Skin epidermis (tissue), 12 donors: ENCODE data around the gene GADD45GIP1.

Experiments used
- H3K27ac ChIP-seq, 21 experiments: fragments of 200-600 bp; sonication (generic) in 11 of 21; one replicate each; pipeline ENCODE4 v1.5.0; 2020; ENCODE audit warnings: mild to moderate bottlenecking in 3 of 21, inconsistent platforms in 2 of 21, moderate library complexity in 2 of 21
- H3K4me3 ChIP-seq, 7 experiments: fragments of 200-600 bp; sonication (generic) in 2 of 7; one replicate each; pipeline ENCODE4 v1.5.0; 2020; ENCODE audit warnings: inconsistent platforms in 2 of 7, mild to moderate bottlenecking in 2 of 7, moderate library complexity in 1 of 7

GADD45GIP1 gene

GRCh38 chr19:12946731-12947496, 10.1 kb downstream of the GADD45GIP1 start:
- Histone ChIP-seq H3K27ac (peak overlapping the region in 16 of 21 experiments; percentile 90 to 99 (median 96)), H3K4me3 (peak overlapping the region; percentile 80 to 98 (median 86))

DNA sequence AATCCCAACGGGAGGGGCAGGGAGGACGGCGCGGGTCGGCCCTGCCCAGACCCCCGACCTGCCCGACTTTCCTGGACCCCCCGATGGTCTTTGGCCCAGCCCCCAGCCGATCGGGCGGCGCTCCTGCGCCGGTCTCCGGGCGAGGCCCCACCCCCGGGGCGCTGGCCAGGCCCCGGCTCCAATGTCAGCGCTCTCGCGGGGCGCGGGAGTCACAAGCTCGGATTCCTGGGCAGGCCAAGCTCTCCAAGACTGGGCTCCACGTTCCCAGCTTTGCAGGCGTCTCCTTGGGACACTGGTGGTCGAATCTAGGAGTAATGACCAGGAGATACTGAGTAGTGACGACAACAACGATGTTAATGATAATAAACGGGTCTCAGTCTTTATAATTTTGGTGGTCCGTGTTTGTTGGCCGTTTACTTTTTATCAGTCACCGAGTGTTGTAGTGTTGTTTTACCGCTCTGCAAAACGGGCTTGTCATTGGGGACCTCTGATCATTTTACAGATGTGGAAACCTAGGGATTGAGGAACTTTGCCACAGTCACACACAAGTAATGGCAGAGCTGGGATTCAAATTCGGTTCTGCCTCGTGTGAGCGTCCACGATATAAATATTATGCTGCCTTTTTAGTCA, 10.8 kb downstream of the GADD45GIP1 start:
- H3K4me3 ChIP-seq, result peak overlapping the region; percentile 80 to 98 (median 86)

GRCh38 chr19:12945479-12946091, 11.4 kb downstream of the GADD45GIP1 start, which contains the start of gene RAD23A:
Gene RAD23A (plus strand): TSS chr19:12945862. CDS start chr19:12945949, 87 bp downstream.
- H3K4me3 ChIP-seq, result peak within 1 kb of the TSS; percentile 80 to 98 (median 86)
- H3K27ac ChIP-seq, result peak within 1 kb of the TSS; percentile 85 to 99 (median 96)

More for the DNA sequence above, 10.8 kb downstream of the GADD45GIP1 start:
- peak overlapping the region; percentile 85 to 99 (median 96) for H3K27ac ChIP-seq

DNA sequence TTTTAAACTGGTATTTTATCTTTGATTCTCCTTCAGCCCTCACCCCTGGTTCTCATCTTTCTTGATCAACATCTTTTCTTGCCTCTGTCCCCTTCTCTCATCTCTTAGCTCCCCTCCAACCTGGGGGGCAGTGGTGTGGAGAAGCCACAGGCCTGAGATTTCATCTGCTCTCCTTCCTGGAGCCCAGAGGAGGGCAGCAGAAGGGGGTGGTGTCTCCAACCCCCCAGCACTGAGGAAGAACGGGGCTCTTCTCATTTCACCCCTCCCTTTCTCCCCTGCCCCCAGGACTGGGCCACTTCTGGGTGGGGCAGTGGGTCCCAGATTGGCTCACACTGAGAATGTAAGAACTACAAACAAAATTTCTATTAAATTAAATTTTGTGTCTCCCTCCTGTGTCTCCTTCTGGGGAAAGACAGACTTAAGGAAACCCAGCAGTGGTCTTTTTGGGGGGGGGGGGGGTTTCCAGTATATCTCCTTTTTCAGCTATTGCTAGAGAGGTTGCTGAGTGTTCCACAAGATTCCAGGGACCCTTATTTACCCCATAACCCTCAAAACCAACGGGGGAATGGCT, 12.8 kb downstream of the GADD45GIP1 start:
- H3K27ac ChIP-seq, result peak overlapping the region in 9 of 21 experiments; percentile 2 to 98 (median 66)
- H3K4me3 ChIP-seq, result no peak overlapping the region

DNA sequence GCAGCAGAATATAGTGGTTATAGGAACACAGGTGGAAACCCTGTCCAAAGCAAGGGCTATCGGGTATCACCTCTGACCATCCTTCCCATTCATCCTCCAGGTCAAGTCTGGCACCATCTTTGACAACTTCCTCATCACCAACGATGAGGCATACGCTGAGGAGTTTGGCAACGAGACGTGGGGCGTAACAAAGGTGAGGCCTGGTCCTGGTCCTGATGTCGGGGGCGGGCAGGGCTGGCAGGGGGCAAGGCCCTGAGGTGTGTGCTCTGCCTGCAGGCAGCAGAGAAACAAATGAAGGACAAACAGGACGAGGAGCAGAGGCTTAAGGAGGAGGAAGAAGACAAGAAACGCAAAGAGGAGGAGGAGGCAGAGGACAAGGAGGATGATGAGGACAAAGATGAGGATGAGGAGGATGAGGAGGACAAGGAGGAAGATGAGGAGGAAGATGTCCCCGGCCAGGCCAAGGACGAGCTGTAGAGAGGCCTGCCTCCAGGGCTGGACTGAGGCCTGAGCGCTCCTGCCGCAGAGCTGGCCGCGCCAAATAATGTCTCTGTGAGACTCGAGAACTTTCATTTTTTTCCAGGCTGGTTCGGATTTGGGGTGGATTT, 13.5 kb downstream of the GADD45GIP1 start:
- H3K27ac ChIP-seq, result peak overlapping the region in 6 of 21 experiments; percentile 1 to 49 (median 18)
- no peak overlapping the region for H3K4me3 ChIP-seq

DNA sequence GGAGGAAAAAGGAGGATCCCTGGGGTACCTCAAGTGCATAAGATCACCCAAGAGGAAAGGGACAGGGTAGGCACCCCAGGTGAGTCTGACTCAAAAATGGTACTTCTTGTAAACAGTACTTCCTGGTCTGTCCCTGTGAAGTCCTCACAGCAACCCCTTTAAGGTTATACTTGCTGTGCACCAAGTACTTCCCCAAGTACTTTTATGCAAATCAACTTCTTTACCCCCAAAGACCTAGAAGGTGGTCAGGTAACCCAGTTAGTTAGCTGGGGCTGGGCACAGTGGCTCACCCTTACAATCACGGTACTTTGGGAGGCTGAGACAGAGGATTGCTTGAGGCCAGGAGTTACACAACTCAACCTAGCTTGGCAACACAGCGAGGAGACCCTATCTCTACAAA, 16.1 kb downstream of the GADD45GIP1 start:
- peak overlapping the region in 8 of 21 experiments; percentile 7 to 99 (median 60) for H3K27ac ChIP-seq
- H3K4me3 ChIP-seq, result peak overlapping the region in 1 of 7 experiments; percentile 84

DNA sequence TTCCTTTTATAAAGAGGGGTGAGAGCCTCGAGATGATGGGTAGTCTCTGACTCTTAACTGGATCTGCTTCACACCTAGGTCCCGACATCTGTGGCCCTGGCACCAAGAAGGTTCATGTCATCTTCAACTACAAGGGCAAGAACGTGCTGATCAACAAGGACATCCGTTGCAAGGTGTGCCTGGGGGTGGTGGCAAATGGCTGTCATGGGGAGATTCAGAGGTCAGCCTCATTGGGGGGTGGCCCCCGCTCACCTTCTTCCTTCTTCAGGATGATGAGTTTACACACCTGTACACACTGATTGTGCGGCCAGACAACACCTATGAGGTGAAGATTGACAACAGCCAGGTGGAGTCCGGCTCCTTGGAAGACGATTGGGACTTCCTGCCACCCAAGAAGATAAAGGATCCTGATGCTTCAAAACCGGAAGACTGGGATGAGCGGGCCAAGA, 17.0 kb downstream of the GADD45GIP1 start:
- H3K27ac ChIP-seq, result peak overlapping the region in 13 of 21 experiments; percentile 30 to 99 (median 92)
- H3K4me3 ChIP-seq, result peak overlapping the region; percentile 81 to 100 (median 87)

DNA sequence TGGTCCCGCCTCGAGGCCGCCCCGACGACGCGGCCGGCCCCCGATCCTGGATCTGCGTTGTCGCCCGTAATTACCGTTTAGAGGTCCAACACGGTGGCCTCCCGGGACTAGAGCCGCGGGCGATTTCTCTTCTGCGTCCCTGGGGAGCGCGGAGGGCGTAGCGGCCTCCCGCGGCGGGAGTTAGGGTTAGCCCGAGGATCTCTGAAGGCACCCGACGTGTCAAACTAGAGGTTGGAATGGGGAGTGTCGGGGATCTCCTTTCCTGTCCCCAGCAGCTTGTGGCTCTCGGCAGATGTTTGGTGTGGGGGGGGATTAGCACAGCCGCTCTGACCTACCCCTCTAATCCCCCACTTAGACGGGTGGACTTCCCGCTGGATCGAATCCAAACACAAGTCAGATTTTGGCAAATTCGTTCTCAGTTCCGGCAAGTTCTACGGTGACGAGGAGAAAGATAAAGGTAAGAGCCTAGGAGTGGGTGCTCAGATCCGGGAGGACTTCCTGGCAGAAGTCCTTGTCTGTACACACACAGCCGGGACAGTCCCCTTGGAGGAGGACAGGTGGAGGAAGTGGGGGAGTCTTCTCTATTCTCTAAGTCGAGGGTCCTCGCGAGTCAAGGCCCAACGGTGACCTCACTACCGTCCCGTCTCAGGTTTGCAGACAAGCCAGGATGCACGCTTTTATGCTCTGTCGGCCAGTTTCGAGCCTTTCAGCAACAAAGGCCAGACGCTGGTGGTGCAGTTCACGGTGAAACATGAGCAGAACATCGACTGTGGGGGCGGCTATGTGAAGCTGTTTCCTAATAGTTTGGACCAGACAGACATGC, 18.0 kb downstream of the GADD45GIP1 start:
- Histone ChIP-seq H3K27ac (peak overlapping the region; percentile 18 to 99 (median 92)), H3K4me3 (peak overlapping the region; percentile 81 to 100 (median 87))

GRCh38 chr19:12937927-12938778, 18.9 kb downstream of the GADD45GIP1 start, which contains the start of gene CALR:
Gene CALR (plus strand): TSS chr19:12938609. CDS start chr19:12938680, 71 bp downstream.
- H3K27ac ChIP-seq, result peak within 1 kb of the TSS; percentile 18 to 99 (median 92)
- H3K4me3 ChIP-seq, result peak within 1 kb of the TSS; percentile 81 to 100 (median 87)

GRCh38 chr19:12937093-12937926, 19.7 kb downstream of the GADD45GIP1 start:
- H3K27ac ChIP-seq, result peak overlapping the region in 15 of 21 experiments; percentile 28 to 96 (median 54)
- peak overlapping the region; percentile 81 to 100 (median 87) for H3K4me3 ChIP-seq

DNA sequence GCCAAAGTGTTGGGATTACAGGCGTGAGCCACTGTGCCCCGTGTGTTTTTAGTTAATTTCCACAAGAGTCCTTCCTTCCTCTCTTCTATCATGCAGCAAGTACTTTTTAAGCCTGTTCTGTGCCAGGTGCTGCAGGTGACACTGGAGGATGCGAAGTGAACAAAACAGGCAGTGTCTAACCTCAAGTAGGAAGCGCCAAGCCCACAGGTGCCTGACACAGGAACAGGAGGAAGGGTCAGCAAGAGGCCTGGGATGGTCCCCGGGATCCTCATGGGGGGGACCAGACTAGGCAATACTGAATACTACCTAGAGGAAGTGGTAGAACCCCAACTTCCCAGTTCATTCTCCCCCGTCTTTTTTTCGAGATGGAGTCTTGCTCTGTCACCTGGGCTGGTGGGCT, 20.4 kb downstream of the GADD45GIP1 start:
- Histone ChIP-seq H3K4me3 (no peak overlapping the region), H3K27ac (peak overlapping the region in 6 of 21 experiments; percentile 15 to 95 (median 58))

DNA sequence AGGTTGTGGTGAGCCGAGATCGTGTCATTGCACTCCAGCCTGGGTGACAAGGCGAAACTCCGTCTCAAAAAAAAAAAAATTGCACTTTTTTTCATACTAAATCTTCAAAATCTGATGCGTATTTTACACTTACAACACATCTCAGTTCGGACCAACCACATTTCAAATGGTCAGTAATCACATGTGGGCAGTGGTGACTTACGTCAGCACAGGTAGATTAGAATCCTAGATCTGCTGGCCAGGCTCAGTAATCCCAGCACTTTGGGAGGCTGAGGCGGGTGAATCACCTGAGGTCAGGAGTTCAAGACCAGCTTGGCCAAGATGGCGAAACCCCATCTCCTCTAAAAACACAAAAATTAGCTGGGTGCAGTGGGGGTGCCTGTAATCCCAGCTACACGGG, 22.0 kb downstream of the GADD45GIP1 start:
- H3K27ac ChIP-seq, result no peak overlapping the region
- H3K4me3 ChIP-seq, result no peak overlapping the region

DNA sequence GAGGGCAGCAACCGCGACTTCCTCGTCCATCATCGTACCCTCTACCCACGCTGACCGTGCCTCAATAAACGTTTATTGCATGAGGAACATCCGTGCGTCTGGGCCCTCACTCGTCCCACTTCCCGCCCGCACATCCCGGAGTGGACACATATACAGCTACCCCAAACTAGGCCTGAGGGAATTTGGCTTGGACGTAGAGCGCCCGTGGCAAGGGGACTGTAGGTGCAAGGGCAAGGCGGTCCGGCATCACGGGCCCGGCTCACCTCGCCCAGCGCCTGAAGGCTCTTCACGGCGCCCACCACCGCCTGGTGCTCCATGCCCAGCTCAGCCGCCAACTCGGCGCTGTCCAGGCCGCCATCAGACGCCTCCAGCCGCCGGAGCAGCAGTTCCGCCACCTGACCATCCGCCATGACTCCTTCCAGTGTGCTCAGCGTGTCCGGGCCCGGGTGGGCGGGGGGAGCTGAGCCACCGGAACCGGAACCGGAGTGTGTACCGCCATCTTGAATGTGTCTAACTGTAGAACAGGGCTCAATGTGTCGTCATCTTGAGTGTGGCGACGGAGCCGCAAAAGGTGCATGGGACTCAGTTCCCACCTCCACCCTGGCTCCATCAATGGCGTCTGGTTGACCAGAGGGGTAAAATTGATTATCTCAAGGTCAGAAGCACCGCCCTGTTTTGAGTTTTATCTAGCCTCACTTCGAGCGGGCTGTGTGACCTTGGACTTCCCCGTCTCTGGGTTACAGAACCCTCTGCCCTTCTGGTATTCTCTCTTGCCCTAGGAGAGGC, 23.5 kb downstream of the GADD45GIP1 start, which contains the start of gene FARSA:
Gene FARSA (minus strand): TSS at position 425 of the 786 bp plus-strand sequence. CDS start 15 bp downstream, at position 410.
- peak within 1 kb of the TSS; percentile 68 to 95 (median 84) for H3K27ac ChIP-seq
- H3K4me3 ChIP-seq, result peak within 1 kb of the TSS; percentile 66 to 98 (median 87)

DNA sequence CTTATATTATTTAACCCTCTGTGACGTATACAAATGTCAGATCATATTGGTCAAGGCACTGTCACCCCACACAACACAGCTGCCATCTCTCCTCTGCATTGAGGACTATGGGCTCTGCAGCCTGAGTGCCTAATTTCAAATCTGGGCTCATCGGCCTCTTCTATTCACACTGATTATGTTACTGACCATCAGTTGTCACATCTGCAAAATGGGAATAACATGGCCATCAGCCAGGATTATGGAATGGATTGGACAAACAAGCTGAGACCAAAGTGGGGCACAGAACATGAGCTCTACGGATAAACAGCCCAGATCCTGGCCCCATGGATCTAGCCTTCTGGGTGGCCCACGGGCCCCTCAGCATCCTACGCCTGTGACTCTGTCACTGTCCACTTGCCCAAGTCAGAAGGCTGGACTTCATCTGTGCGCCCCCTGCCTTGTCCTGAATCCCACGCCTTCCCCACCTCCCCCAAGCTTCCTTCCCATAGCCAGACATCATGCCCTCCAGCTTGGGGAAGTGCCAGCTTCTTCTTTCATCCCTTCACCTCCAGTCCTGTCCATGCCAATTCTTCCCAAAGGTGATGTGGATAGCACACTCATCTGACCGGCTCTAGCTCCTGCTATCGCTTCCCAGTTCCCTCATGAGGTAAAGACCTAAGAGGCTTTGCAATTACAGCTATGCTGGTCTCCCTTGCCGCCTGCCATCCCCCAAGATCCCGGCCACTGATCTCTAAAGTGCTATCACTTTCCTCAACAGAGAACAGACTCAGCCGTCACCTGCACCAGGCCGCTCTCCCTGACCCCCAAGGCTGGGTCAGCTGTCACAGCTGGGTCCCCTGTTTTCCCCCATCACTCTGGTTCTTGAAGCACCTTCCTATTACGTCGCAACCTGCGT, 24.4 kb downstream of the GADD45GIP1 start:
- H3K27ac ChIP-seq, result peak overlapping the region in 20 of 21 experiments; percentile 68 to 95 (median 85)

More for the DNA sequence above, 24.4 kb downstream of the GADD45GIP1 start:
- H3K4me3 ChIP-seq, result peak overlapping the region; percentile 66 to 98 (median 87)
